Prostate gland (tissue), 2 donors: ENCODE data around the gene DLG2.

Source experiments
- POLR2A ChIP-seq: fragments of 450-650 bp; IDR thresholded peaks from one replicate; pipeline ENCODE4 v1.6.1; 2016; ENCODE audit warnings: antibody characterized with exemption, mild to moderate bottlenecking
- POLR2AphosphoS5 ChIP-seq: sonication (generic); formaldehyde crosslinking; IDR thresholded peaks from one replicate; pipeline ENCODE4 v1.6.1; 2017; ENCODE audit warnings: antibody characterized with exemption
- TF ChIP-seq, protein P1 (sequence below), 4 experiments: fragments of 200-600 bp in 2 of 4; fragments of 450-650 bp in 2 of 4; sonication (generic) in 2 of 4; IDR thresholded peaks; 1 replicate in 3 of 4; 2 replicates in 1 of 4; pipeline ENCODE4 v1.5.1; 2016 to 2019; ENCODE audit warnings: antibody characterized with exemption in 4 of 4, mild to moderate bottlenecking in 2 of 4, moderate library complexity in 2 of 4

DNA sequence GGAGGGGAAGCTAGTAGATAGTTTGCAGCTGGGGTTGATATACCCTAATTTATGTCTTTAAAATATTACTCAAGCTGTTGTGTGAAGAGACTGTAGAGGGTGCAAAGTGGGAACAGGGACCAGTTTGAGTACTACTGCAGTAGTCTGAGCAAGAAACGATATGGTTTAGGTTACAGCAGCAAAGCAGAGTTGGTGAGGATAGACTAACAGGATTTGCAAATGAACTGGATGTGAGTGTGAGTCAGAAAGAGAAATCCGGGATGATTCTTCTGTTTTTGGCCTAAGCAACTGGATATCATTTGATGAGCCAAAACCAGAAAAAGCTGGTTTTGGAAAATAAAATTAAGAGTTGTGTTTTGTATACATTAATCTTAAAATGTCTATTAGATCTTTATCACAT, 1591.5 kb downstream of the DLG2 start:
- TF ChIP-seq, protein P1, sequence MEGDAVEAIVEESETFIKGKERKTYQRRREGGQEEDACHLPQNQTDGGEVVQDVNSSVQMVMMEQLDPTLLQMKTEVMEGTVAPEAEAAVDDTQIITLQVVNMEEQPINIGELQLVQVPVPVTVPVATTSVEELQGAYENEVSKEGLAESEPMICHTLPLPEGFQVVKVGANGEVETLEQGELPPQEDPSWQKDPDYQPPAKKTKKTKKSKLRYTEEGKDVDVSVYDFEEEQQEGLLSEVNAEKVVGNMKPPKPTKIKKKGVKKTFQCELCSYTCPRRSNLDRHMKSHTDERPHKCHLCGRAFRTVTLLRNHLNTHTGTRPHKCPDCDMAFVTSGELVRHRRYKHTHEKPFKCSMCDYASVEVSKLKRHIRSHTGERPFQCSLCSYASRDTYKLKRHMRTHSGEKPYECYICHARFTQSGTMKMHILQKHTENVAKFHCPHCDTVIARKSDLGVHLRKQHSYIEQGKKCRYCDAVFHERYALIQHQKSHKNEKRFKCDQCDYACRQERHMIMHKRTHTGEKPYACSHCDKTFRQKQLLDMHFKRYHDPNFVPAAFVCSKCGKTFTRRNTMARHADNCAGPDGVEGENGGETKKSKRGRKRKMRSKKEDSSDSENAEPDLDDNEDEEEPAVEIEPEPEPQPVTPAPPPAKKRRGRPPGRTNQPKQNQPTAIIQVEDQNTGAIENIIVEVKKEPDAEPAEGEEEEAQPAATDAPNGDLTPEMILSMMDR (IDR thresholded peaks at IDR 0.05): no peak
- TF ChIP-seq POLR2AphosphoS5: no peak
- no peak for TF ChIP-seq POLR2A
